HepG2 (cell line): ENCODE data around the gene TCAF1. TPM values are rescaled to one million over a fixed set of nuclear protein-coding genes. Genes with fewer than 3 reads are reported as not detected.
"Not testable (repeated sequence)": the region's sequence is repeated elsewhere in the genome, so short reads cannot be mapped to it uniquely, and the experiment has no call there.

Source experiments
- ATAC-seq: fragments of 200-7000 bp; cut with Tn5 transposase; 3 replicates; pipeline ENCODE4 v1.9.1; 2020; ENCODE audit warnings: mild to moderate bottlenecking, moderate library complexity
- BruUV-seq: library from RNA; stranded (reverse); fragments of 400-500 nt; replicated peaks from 2 replicates; lab custom pipeline; 2021; lab: Mats Ljungman, UMichigan
- CTCF ChIA-PET: fragments of 300-600 bp; formaldehyde crosslinking; extraction: SDS; loops from one replicate; lab custom pipeline; 2021; ENCODE audit warnings: low total read pairs, inconsistent platforms, low intra/inter-chr PET ratio; lab: Yijun Ruan, JAX
- POLR2A ChIA-PET: fragments of 350-600 bp; sonication (Branson Sonifier 250); formaldehyde crosslinking; loops from one replicate; lab custom pipeline; 2020; ENCODE audit warnings: antibody characterized with exemption, inconsistent platforms; lab: Yijun Ruan, JAX
- DNase-seq: peaks from one replicate; pipeline ENCODE4 v3.0.0-alpha.2; 2015; ENCODE audit warnings: low spot score
- FAIRE-seq: peaks from 3 replicates; lab custom pipeline; 2011; peaks lifted over from hg19 to GRCh38; lab: Jason Lieb, UNC
- H2AFZ ChIP-seq: one replicate; pipeline ENCODE4 v1.6.1; 2011; ENCODE audit warnings: low read length, inconsistent platforms
- H3K27ac ChIP-seq: fragments of 300-600 bp; 3 replicates; pipeline ENCODE4 v1.8.0; 2011; ENCODE audit warnings: mixed run types, mild to moderate bottlenecking, mixed read lengths, low read length, inconsistent platforms; ENCODE audit not compliant: insufficient read depth; ENCODE audit errors: extremely low read length
- H3K27me3 ChIP-seq, 2 experiments: fragments of 200-600 bp in 1 of 2; 2 replicates in 1 of 2; 3 replicates in 1 of 2; pipeline versions ENCODE4 v1.6.0 to v1.8.0; 2011; ENCODE audit warnings: low read length in 2 of 2, mild to moderate bottlenecking in 2 of 2, moderate library complexity in 2 of 2, inconsistent platforms in 1 of 2; ENCODE audit not compliant: insufficient read depth in 2 of 2, control insufficient read depth in 1 of 2
- H3K36me3 ChIP-seq, 2 experiments: fragments of 200-600 bp in 1 of 2; replicated peaks in 1 of 2; 2 replicates in 1 of 2; 3 replicates in 1 of 2; pipeline versions ENCODE4 v1.5.1 to v1.8.0; 2011; ENCODE audit warnings: low read length in 2 of 2, inconsistent platforms in 1 of 2; ENCODE audit not compliant: insufficient read depth in 2 of 2, control insufficient read depth in 1 of 2
- H3K4me1 ChIP-seq: 2 replicates; pipeline ENCODE4 v1.5.1; 2012; ENCODE audit warnings: low read length, inconsistent platforms; ENCODE audit not compliant: insufficient read depth
- H3K4me2 ChIP-seq: 2 replicates; pipeline ENCODE4 v1.6.0; 2011; ENCODE audit warnings: low read depth, low read length, inconsistent platforms
- H3K4me3 ChIP-seq, 3 experiments: fragments of 200-600 bp in 1 of 3; sonication (generic), shearing (Covaris generic) in 1 of 3; replicated peaks in 1 of 3; 2 replicates each; pipeline ENCODE4 v1.5.1; 2011 to 2016; ENCODE audit warnings: low read length in 3 of 3, inconsistent platforms in 2 of 3, low read depth in 2 of 3, mild to moderate bottlenecking in 2 of 3, control low read depth in 1 of 3, mixed read lengths in 1 of 3; ENCODE audit not compliant: insufficient read depth in 1 of 3
- H3K79me2 ChIP-seq: one replicate; pipeline ENCODE4 v1.6.1; 2011; ENCODE audit warnings: low read length, inconsistent platforms; ENCODE audit not compliant: insufficient read depth
- H3K9ac ChIP-seq: 2 replicates; pipeline ENCODE4 v1.6.0; 2011; ENCODE audit warnings: mild to moderate bottlenecking, low read depth, low read length, inconsistent platforms; ENCODE audit not compliant: insufficient read depth
- H3K9me3 ChIP-seq: 2 replicates; pipeline ENCODE4 v1.5.1; 2012; ENCODE audit warnings: mild to moderate bottlenecking, low read length
- H4K20me1 ChIP-seq: 2 replicates; pipeline ENCODE4 v1.6.0; 2011; ENCODE audit warnings: inconsistent platforms, mild to moderate bottlenecking, low read length, moderate library complexity; ENCODE audit not compliant: insufficient read depth
- CTCF ChIP-seq: sonication (generic); formaldehyde crosslinking; IDR thresholded peaks from 2 replicates; pipeline ENCODE4 v1.5.0; 2020; ENCODE audit warnings: mild to moderate bottlenecking, missing genetic modification reagents, moderate library complexity
- GABPB1 ChIP-seq: IDR thresholded peaks from 2 replicates; pipeline ENCODE4 v1.6.1; 2016; ENCODE audit warnings: mild to moderate bottlenecking, missing genetic modification reagents, moderate library complexity, missing compliant biosample characterization
- HDAC1 ChIP-seq: sonication (generic); formaldehyde crosslinking; IDR thresholded peaks from 2 replicates; pipeline ENCODE4 v1.5.1; 2020; ENCODE audit warnings: mild to moderate bottlenecking, missing genetic modification reagents
- HMGXB4 ChIP-seq, 2 experiments: sonication (generic) in 1 of 2; formaldehyde crosslinking in 1 of 2; IDR thresholded peaks; 2 replicates each; pipeline versions ENCODE4 v1.4.0 to v1.6.1; 2018 to 2020; ENCODE audit warnings: missing genetic modification reagents in 2 of 2, borderline replicate concordance in 1 of 2, low read depth in 1 of 2, mild to moderate bottlenecking in 1 of 2, missing biosample characterization in 1 of 2
- MAZ ChIP-seq, 2 experiments: sonication (generic) in 1 of 2; formaldehyde crosslinking in 1 of 2; IDR thresholded peaks; 2 replicates each; pipeline versions ENCODE4 v1.5.0 to v1.6.1; 2012 to 2020; ENCODE audit warnings: low read depth in 2 of 2, mild to moderate bottlenecking in 2 of 2, borderline replicate concordance in 1 of 2, improper control_type of control experiment in 1 of 2, low read length in 1 of 2, missing genetic modification reagents in 1 of 2, moderate library complexity in 1 of 2
- SALL1 ChIP-seq: sonication (generic); formaldehyde crosslinking; IDR thresholded peaks from 2 replicates; pipeline ENCODE4 v1.8.0; 2022; ENCODE audit warnings: mild to moderate bottlenecking, missing genetic modification reagents
- SAP130 ChIP-seq: IDR thresholded peaks from 2 replicates; pipeline ENCODE4 v1.6.1; 2016; ENCODE audit warnings: low read depth
- SP4 ChIP-seq: sonication (generic); formaldehyde crosslinking; IDR thresholded peaks from 2 replicates; pipeline ENCODE4 v1.8.1; 2023; ENCODE audit warnings: mild to moderate bottlenecking, missing genetic modification reagents
- SP5 ChIP-seq: IDR thresholded peaks from 2 replicates; pipeline ENCODE4 v1.6.1; 2016; ENCODE audit warnings: low read depth, borderline replicate concordance
- ZNF687 ChIP-seq: sonication (generic); formaldehyde crosslinking; IDR thresholded peaks from 2 replicates; pipeline ENCODE4 v1.5.1; 2020; ENCODE audit warnings: mild to moderate bottlenecking, missing genetic modification reagents, moderate library complexity
- whole genome bisulfite sequencing: methylation state at CpG from one replicate; pipeline ENCODE4 v1.1.6; 2017; ENCODE audit warnings: low lambda C conversion rate; 5-methylcytosine and 5-hydroxymethylcytosine counted together
- in situ Hi-C: cut with HindIII; loops from 2 replicates; pipeline ENCODE4 v1.10.0; 2017; ENCODE audit warnings: low pct_unique_long_range_greater_than_20kb; ENCODE audit not compliant: extremely low pct_ligation_motif_present
- intact Hi-C: fragments of 100-400 bp; cut with micrococcal nuclease; formaldehyde crosslinking; loops from one replicate; pipeline ENCODE4 v1.10.0; 2022; ENCODE audit not compliant: unreplicated experiment
- polyA plus RNA-seq, 8 experiments: library from polyadenylated mRNA; depleted of rRNA in 3 of 8; stranded (reverse) in 7 of 8; unstranded in 1 of 8; fragments of >200 nt; fragmentation: Illumina TruSeq in 4 of 8; extraction: Trizol in 4 of 8; gene quantifications; 2 replicates each; pipeline versions ENCODE4 v1.2.1 to v1.2.3, GENCODE V29; 2011 to 2016; ENCODE audit warnings: low read depth in 4 of 8, missing spikeins in 1 of 8, mixed read lengths in 1 of 8; ENCODE audit not compliant: insufficient read depth in 1 of 8
- total RNA-seq, 5 experiments: library from RNA; depleted of rRNA; stranded (reverse); fragments of >200 nt; fragmentation: Illumina TruSeq; extraction: Trizol; gene quantifications; 2 replicates each; pipeline ENCODE4 v1.2.3, GENCODE V29; 2016; ENCODE audit warnings: low read depth in 1 of 5

The TCAF1 gene
- total and polyA plus RNA-seq, 2 of the 13 experiments (the other 11 are each of a cell fraction or from before 2014, with no cell fraction given), result 36.2 to 101 TPM

GRCh38 chr7:143836622-143837021 lies 65.4 kb downstream of the TCAF1 start:
- H3K4me2 ChIP-seq, DNase-seq: not testable (repeated sequence)

More at GRCh38 chr7:143836622-143837021, 65.4 kb downstream of the TCAF1 start:
- intact Hi-C loops; H3K4me1 ChIP-seq; H3K27ac ChIP-seq; H3K27me3 ChIP-seq; in situ Hi-C loops; POLR2A ChIA-PET; H3K36me3 ChIP-seq; H3K79me2 ChIP-seq; H4K20me1 ChIP-seq; BruUV-seq; H2AFZ ChIP-seq; H3K9me3 ChIP-seq; CTCF ChIA-PET; H3K9ac ChIP-seq; TF ChIP-seq MAZ (IDR thresholded peaks at IDR 0.05; ENCODE audit: borderline replicate concordance, low read depth, low read length): not testable (repeated sequence)
- peak; percentile 62; the same call in 1 of the 2 replicates for TF ChIP-seq SAP130
- TF ChIP-seq HMGXB4 (CRISPR knock-in tag; IDR thresholded peaks at IDR 0.05; ENCODE audit: borderline replicate concordance in 1 of 2, low read depth in 1 of 2), result peak in 1 of 2 experiments; percentile 26; a peak in 1 of 4 replicates
- TF ChIP-seq CTCF, result 0 out of 2 replicates have a peak, but pooled peaks have one; percentile 14
- TF ChIP-seq SP4 (CRISPR knock-in tag), result peak; percentile 83; the same call in 1 of the 2 replicates
- 0 out of 2 replicates have a peak, but pooled peaks have one; percentile 34 for TF ChIP-seq HDAC1 (CRISPR knock-in tag)
- TF ChIP-seq SP5 (CRISPR knock-in tag), result 0 out of 2 replicates have a peak, but pooled peaks have one; percentile 21
- TF ChIP-seq ZNF687 (CRISPR knock-in tag), result peak; percentile 46
- peak; percentile 20; the same call in 1 of the 2 replicates for TF ChIP-seq SALL1 (CRISPR knock-in tag)
- TF ChIP-seq MAZ (CRISPR knock-in tag; IDR thresholded peaks at IDR 0.05; ENCODE audit: low read depth), result 0 out of 2 replicates have a peak, but pooled peaks have one; percentile 24
- 0 out of 2 replicates have a peak, but pooled peaks have one; percentile 16 for TF ChIP-seq GABPB1 (CRISPR knock-in tag)
- FAIRE-seq (peak; percentile 97), ATAC-seq (peak; percentile 97)
- 0% methylated on average over 11 of the region's 38 CpGs for WGBS
- peak overlapping the region in 2 of 3 experiments; percentile 47 to 58; a peak in 3 of 6 replicates for H3K4me3 ChIP-seq
